AG09309 (cell line): Measurements from ENCODE around the gene DPP6.

Source experiments
- DNase-seq: peaks from one replicate; pipeline ENCODE4 v3.0.0-alpha.2; 2010; ENCODE audit warnings: low read depth
- H3K4me3 ChIP-seq: 2 replicates; pipeline ENCODE4 v1.5.1; 2011; ENCODE audit warnings: mild to moderate bottlenecking, low read depth, low read length, moderate library complexity; ENCODE audit not compliant: control insufficient read depth
- CTCF ChIP-seq: IDR thresholded peaks from 2 replicates; pipeline ENCODE4 v1.5.1; 2011; ENCODE audit warnings: mild to moderate bottlenecking, low read depth, low read length, inconsistent platforms; ENCODE audit not compliant: insufficient read depth, control insufficient read depth; ENCODE audit errors: missing control alignments

Gene DPP6

GRCh38 chr7:154431045-154431444 is 378.8 kb downstream of the DPP6 start:
- DNase-seq, result no peak
- TF ChIP-seq CTCF, result no peak
- no peak overlapping the region for H3K4me3 ChIP-seq

- no peak for TF ChIP-seq CTCF
- no peak overlapping the region for H3K4me3 ChIP-seq
- DNase-seq, result no peak
These were observed 381.7 kb downstream of the DPP6 start for GRCh38 chr7:154433632-154434598.

GRCh38 chr7:154436560-154436959 is 384.4 kb downstream of the DPP6 start:
- no peak for DNase-seq
- H3K4me3 ChIP-seq, result no peak overlapping the region
- TF ChIP-seq CTCF, result no peak

GRCh38 chr7:154437234-154437633 is 385.0 kb downstream of the DPP6 start:
- no peak overlapping the region for H3K4me3 ChIP-seq
- TF ChIP-seq CTCF, result no peak
- DNase-seq, result no peak

- DNase-seq, result no peak
- TF ChIP-seq CTCF, result no peak
- H3K4me3 ChIP-seq, result no peak overlapping the region
These were observed 386.6 kb downstream of the DPP6 start for GRCh38 chr7:154438571-154439367.

GRCh38 chr7:154440058-154440457 is 387.9 kb downstream of the DPP6 start:
- no peak for DNase-seq

More at GRCh38 chr7:154440058-154440457, 387.9 kb downstream of the DPP6 start:
- no peak overlapping the region for H3K4me3 ChIP-seq
- TF ChIP-seq CTCF, result no peak
